HCT116 (cell line): Measurements from ENCODE around the gene MED15. TPM values are rescaled to one million over a fixed set of nuclear protein-coding genes. Genes with fewer than 3 reads are reported as not detected.

Experiments used
- ATAC-seq: fragments of 200-7000 bp; cut with Tn5 transposase; 2 replicates; pipeline ENCODE4 v1.9.1; 2020; ENCODE audit warnings: mild to moderate bottlenecking, moderate library complexity
- BruUV-seq: library from RNA; stranded (reverse); fragments of 400-500 nt; replicated peaks from 2 replicates; lab custom pipeline; 2021; lab: Mats Ljungman, UMichigan
- CTCF ChIA-PET: fragments of 300-600 bp; sonication (Branson Sonifier 250); formaldehyde crosslinking; loops from one replicate; lab custom pipeline; 2021; ENCODE audit warnings: antibody characterized with exemption; lab: Charles Lee
- POLR2A ChIA-PET: fragments of 300-600, 350-600 bp; sonication (Branson Sonifier 250); formaldehyde crosslinking; loops from one replicate; lab custom pipeline; 2021; ENCODE audit warnings: antibody characterized with exemption; lab: Charles Lee
- RAD21 ChIA-PET, 2 experiments: fragments of 300-600 bp; sonication (Branson Sonifier 250); formaldehyde crosslinking; loops; one replicate each; lab custom pipeline; 2023; ENCODE audit warnings: low total read pairs in 2 of 2; ENCODE audit not compliant: uncharacterized antibody in 2 of 2, unreplicated experiment in 2 of 2, low non-redundant PET in 1 of 2; lab: Charles Lee
- DNase-seq: peaks from one replicate; pipeline ENCODE4 v3.0.0-alpha.2; 2010; ENCODE audit warnings: low read depth, low spot score
- H2AFZ ChIP-seq: fragments of 200-600 bp; shearing (Covaris generic), sonication (generic); 2 replicates; pipeline ENCODE4 v1.6.1; 2017; ENCODE audit warnings: low read depth, mixed run types, mixed read lengths, antibody characterized with exemption, low read length; ENCODE audit not compliant: poor library complexity, severe bottlenecking
- H3K27ac ChIP-seq: 2 replicates; pipeline ENCODE4 v1.5.1; 2012; ENCODE audit warnings: low read depth, low read length
- H3K27me3 ChIP-seq: fragments of 200-600 bp; sonication (generic); 2 replicates; pipeline ENCODE4 v1.6.1; 2016; ENCODE audit warnings: mixed run types, low read length, mixed read lengths; ENCODE audit not compliant: insufficient read depth
- H3K36me3 ChIP-seq, 2 experiments: fragments of 200-500 bp in 1 of 2; fragments of 200-600 bp in 1 of 2; sonication (Bioruptor generic) in 1 of 2; sonication (generic) in 1 of 2; 2 replicates each; pipeline versions ENCODE4 v1.5.1 to v1.6.1; 2014 to 2016; ENCODE audit warnings: low read length in 2 of 2, inconsistent platforms in 1 of 2, mixed read lengths in 1 of 2, mixed run types in 1 of 2; ENCODE audit not compliant: insufficient read depth in 2 of 2, control insufficient read depth in 1 of 2
- H3K4me1 ChIP-seq, 2 experiments: fragments of 200-600 bp in 1 of 2; sonication (generic) in 1 of 2; 2 replicates each; pipeline versions ENCODE4 v1.5.1 to v1.6.1; 2012 to 2017; ENCODE audit warnings: low read length in 2 of 2, inconsistent platforms in 1 of 2, mild to moderate bottlenecking in 1 of 2, mixed read lengths in 1 of 2, mixed run types in 1 of 2, moderate library complexity in 1 of 2; ENCODE audit not compliant: insufficient read depth in 2 of 2, control insufficient read depth in 1 of 2
- H3K4me2 ChIP-seq: fragments of 200-600 bp; sonication (generic); 2 replicates; pipeline ENCODE4 v1.6.1; 2017; ENCODE audit warnings: mixed run types, low read length, mixed read lengths
- H3K4me3 ChIP-seq, 2 experiments: fragments of 200-600 bp in 1 of 2; sonication (generic) in 1 of 2; replicated peaks in 1 of 2; 2 replicates each; pipeline ENCODE4 v1.5.1; 2011 to 2016; ENCODE audit warnings: low read length in 2 of 2, control low read depth in 1 of 2, low read depth in 1 of 2, mild to moderate bottlenecking in 1 of 2, mixed read lengths in 1 of 2, mixed run types in 1 of 2
- H3K79me2 ChIP-seq: fragments of 200-600 bp; sonication (generic); 2 replicates; pipeline ENCODE4 v1.6.1; 2017; ENCODE audit warnings: mild to moderate bottlenecking, mixed run types, low read length, moderate library complexity, mixed read lengths; ENCODE audit not compliant: insufficient read depth
- H3K9ac ChIP-seq: fragments of 200-600 bp; sonication (generic); 2 replicates; pipeline ENCODE4 v1.6.1; 2016; ENCODE audit warnings: low read length, mixed read lengths
- H3K9me2 ChIP-seq: fragments of 200-600 bp; sonication (generic), shearing (Covaris generic); 2 replicates; pipeline ENCODE4 v1.6.1; 2017; ENCODE audit warnings: mixed run types, mild to moderate bottlenecking, moderate library complexity; ENCODE audit not compliant: insufficient read depth
- H3K9me3 ChIP-seq, 2 experiments: fragments of 200-500 bp in 1 of 2; fragments of 200-600 bp in 1 of 2; sonication (Bioruptor generic) in 1 of 2; sonication (generic) in 1 of 2; 2 replicates each; pipeline ENCODE4 v1.6.1; 2014 to 2017; ENCODE audit warnings: low read length in 2 of 2, mixed read lengths in 2 of 2, inconsistent platforms in 1 of 2, low read depth in 1 of 2, mild to moderate bottlenecking in 1 of 2, mixed run types in 1 of 2, moderate library complexity in 1 of 2; ENCODE audit not compliant: control insufficient read depth in 1 of 2, insufficient read depth in 1 of 2
- H4K20me1 ChIP-seq: fragments of 200-600 bp; sonication (generic), shearing (Covaris generic); 2 replicates; pipeline ENCODE4 v1.6.1; 2017; ENCODE audit warnings: mixed run types, mild to moderate bottlenecking, moderate library complexity; ENCODE audit not compliant: insufficient read depth
- CBX3 ChIP-seq: IDR thresholded peaks from 2 replicates; pipeline ENCODE4 v1.6.1; 2012; ENCODE audit warnings: low read depth
- EGR1 ChIP-seq: IDR thresholded peaks from 2 replicates; pipeline ENCODE4 v1.6.1; 2012; ENCODE audit warnings: low read depth
- EZH2 ChIP-seq: fragments of 200-600 bp; sonication (generic); IDR thresholded peaks from 2 replicates; pipeline ENCODE4 v1.6.1; 2017; ENCODE audit warnings: antibody characterized with exemption, mixed run types
- FOSL1 ChIP-seq: IDR thresholded peaks from 2 replicates; pipeline ENCODE4 v1.6.1; 2012; ENCODE audit warnings: low read depth
- POLR2A ChIP-seq: IDR thresholded peaks from 2 replicates; pipeline ENCODE4 v1.7.0; 2011; ENCODE audit warnings: borderline replicate concordance; ENCODE audit not compliant: insufficient read depth, insufficient read length; ENCODE audit errors: extremely low read depth
- POLR2AphosphoS5 ChIP-seq: IDR thresholded peaks from 2 replicates; pipeline ENCODE4 v1.6.1; 2011; ENCODE audit warnings: mild to moderate bottlenecking, low read depth, low read length, moderate library complexity
- RAD21 ChIP-seq: IDR thresholded peaks from 2 replicates; pipeline ENCODE4 v1.6.1; 2012; ENCODE audit warnings: low read depth, mild to moderate bottlenecking
- REST ChIP-seq: IDR thresholded peaks from 2 replicates; pipeline ENCODE4 v1.6.1; 2012; ENCODE audit warnings: low read depth
- intact Hi-C: fragments of 100-400 bp; cut with micrococcal nuclease; formaldehyde crosslinking; loops from 2 replicates; pipeline ENCODE4 v1.10.0; 2022
- total RNA-seq: library from RNA; stranded (reverse); gene quantifications from one replicate; pipeline ENCODE4 v1.2.1, GENCODE V29; 2021; ENCODE audit not compliant: unreplicated experiment
- TF ChIP-seq, protein P1 (sequence below): IDR thresholded peaks from 2 replicates; pipeline ENCODE4 v1.6.1; 2011; ENCODE audit warnings: mild to moderate bottlenecking, low read length, moderate library complexity; ENCODE audit not compliant: insufficient replicate concordance; ENCODE audit errors: extremely low read depth
- TF ChIP-seq, protein P2 (sequence below): IDR thresholded peaks from 2 replicates; pipeline ENCODE4 v1.6.1; 2012

MED15 gene
- total RNA-seq, 1 experiment from 2014 or later: 81.3 TPM

DNA sequence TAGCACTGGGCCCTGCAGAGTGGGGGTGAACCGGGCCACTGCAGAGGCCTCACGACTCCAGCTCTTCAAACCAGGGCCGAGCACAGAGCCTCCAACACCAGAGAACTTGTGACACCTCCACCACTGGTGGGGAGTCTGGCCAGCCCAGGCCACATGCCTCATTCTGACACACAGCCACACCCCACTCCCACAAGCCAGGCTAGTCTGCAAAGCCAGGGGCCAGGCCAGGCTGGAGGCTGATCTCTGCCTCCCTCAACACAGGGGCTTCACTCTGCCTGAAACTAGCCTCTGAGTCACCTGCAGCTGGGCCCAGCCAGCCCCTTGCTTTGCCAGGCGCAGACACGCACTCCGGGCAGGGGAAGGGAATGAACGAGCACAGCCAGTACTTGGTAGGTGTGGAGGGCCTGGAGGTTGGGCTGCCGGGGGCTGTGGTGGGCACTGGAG is 102.9 kb downstream of the MED15 start:
- no peaks in the 10 kb centered on the region for H3K36me3 ChIP-seq
- H4K20me1 ChIP-seq: no peaks in the 10 kb centered on the region
- no peaks in the 10 kb centered on the region for H3K9me3 ChIP-seq
- no peaks in the 10 kb centered on the region for H3K9me2 ChIP-seq
- H3K4me1 ChIP-seq: peaks cover 4 to 11% of the 10 kb centered on the region in 2 experiments; a peak in 3 of 4 replicates
- no peak overlapping the region for H3K9ac ChIP-seq
- no TSS peak for BruUV-seq
- DNase-seq: no peak
- no peak for TF ChIP-seq POLR2AphosphoS5
- TF ChIP-seq EGR1: no peak
- no peak for TF ChIP-seq EZH2
- TF ChIP-seq POLR2A: no peak
- no peak for TF ChIP-seq CBX3
- TF ChIP-seq, protein P1, sequence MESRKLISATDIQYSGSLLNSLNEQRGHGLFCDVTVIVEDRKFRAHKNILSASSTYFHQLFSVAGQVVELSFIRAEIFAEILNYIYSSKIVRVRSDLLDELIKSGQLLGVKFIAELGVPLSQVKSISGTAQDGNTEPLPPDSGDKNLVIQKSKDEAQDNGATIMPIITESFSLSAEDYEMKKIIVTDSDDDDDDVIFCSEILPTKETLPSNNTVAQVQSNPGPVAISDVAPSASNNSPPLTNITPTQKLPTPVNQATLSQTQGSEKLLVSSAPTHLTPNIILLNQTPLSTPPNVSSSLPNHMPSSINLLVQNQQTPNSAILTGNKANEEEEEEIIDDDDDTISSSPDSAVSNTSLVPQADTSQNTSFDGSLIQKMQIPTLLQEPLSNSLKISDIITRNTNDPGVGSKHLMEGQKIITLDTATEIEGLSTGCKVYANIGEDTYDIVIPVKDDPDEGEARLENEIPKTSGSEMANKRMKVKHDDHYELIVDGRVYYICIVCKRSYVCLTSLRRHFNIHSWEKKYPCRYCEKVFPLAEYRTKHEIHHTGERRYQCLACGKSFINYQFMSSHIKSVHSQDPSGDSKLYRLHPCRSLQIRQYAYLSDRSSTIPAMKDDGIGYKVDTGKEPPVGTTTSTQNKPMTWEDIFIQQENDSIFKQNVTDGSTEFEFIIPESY: no peak
- no peak for TF ChIP-seq FOSL1
- no peak for TF ChIP-seq REST
- TF ChIP-seq, protein P2, sequence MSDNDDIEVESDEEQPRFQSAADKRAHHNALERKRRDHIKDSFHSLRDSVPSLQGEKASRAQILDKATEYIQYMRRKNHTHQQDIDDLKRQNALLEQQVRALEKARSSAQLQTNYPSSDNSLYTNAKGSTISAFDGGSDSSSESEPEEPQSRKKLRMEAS: no peak
- TF ChIP-seq RAD21: no peak
- H3K27ac ChIP-seq: no peak overlapping the region
- intact Hi-C loops: no loop called here
- POLR2A ChIA-PET: no interaction called here
- CTCF ChIA-PET: no interaction called here
- RAD21 ChIA-PET: no interaction called here
- no peak overlapping the region for H3K4me3 ChIP-seq
- no peak overlapping the region for H3K4me2 ChIP-seq
- H2AFZ ChIP-seq: no peak overlapping the region
- H3K79me2 ChIP-seq: no peaks in the 10 kb centered on the region
- no peaks in the 10 kb centered on the region for H3K27me3 ChIP-seq
- ATAC-seq: no peak
